HepG2 (cell line): Measurements from ENCODE around the gene SERHL2. TPM values are rescaled to one million over a fixed set of nuclear protein-coding genes. Genes with fewer than 3 reads are reported as not detected.

Experiments used
- ATAC-seq: fragments of 200-7000 bp; cut with Tn5 transposase; 3 replicates; pipeline ENCODE4 v1.9.1; 2020; ENCODE audit warnings: mild to moderate bottlenecking, moderate library complexity
- BruUV-seq: library from RNA; stranded (reverse); fragments of 400-500 nt; replicated peaks from 2 replicates; lab custom pipeline; 2021; lab: Mats Ljungman, UMichigan
- CTCF ChIA-PET: fragments of 300-600 bp; formaldehyde crosslinking; extraction: SDS; loops from one replicate; lab custom pipeline; 2021; ENCODE audit warnings: low total read pairs, inconsistent platforms, low intra/inter-chr PET ratio; lab: Yijun Ruan, JAX
- POLR2A ChIA-PET: fragments of 350-600 bp; sonication (Branson Sonifier 250); formaldehyde crosslinking; loops from one replicate; lab custom pipeline; 2020; ENCODE audit warnings: antibody characterized with exemption, inconsistent platforms; lab: Yijun Ruan, JAX
- DNase-seq: peaks from one replicate; pipeline ENCODE4 v3.0.0-alpha.2; 2015; ENCODE audit warnings: low spot score
- FAIRE-seq: peaks from 3 replicates; lab custom pipeline; 2011; peaks lifted over from hg19 to GRCh38; lab: Jason Lieb, UNC
- H2AFZ ChIP-seq: one replicate; pipeline ENCODE4 v1.6.1; 2011; ENCODE audit warnings: low read length, inconsistent platforms
- H3K27ac ChIP-seq: fragments of 300-600 bp; 3 replicates; pipeline ENCODE4 v1.8.0; 2011; ENCODE audit warnings: mixed run types, mild to moderate bottlenecking, mixed read lengths, low read length, inconsistent platforms; ENCODE audit not compliant: insufficient read depth; ENCODE audit errors: extremely low read length
- H3K27me3 ChIP-seq, 2 experiments: fragments of 200-600 bp in 1 of 2; 2 replicates in 1 of 2; 3 replicates in 1 of 2; pipeline versions ENCODE4 v1.6.0 to v1.8.0; 2011; ENCODE audit warnings: low read length in 2 of 2, mild to moderate bottlenecking in 2 of 2, moderate library complexity in 2 of 2, inconsistent platforms in 1 of 2; ENCODE audit not compliant: insufficient read depth in 2 of 2, control insufficient read depth in 1 of 2
- H3K36me3 ChIP-seq, 2 experiments: fragments of 200-600 bp in 1 of 2; replicated peaks in 1 of 2; 2 replicates in 1 of 2; 3 replicates in 1 of 2; pipeline versions ENCODE4 v1.5.1 to v1.8.0; 2011; ENCODE audit warnings: low read length in 2 of 2, inconsistent platforms in 1 of 2; ENCODE audit not compliant: insufficient read depth in 2 of 2, control insufficient read depth in 1 of 2
- H3K4me1 ChIP-seq: 2 replicates; pipeline ENCODE4 v1.5.1; 2012; ENCODE audit warnings: low read length, inconsistent platforms; ENCODE audit not compliant: insufficient read depth
- H3K4me2 ChIP-seq: 2 replicates; pipeline ENCODE4 v1.6.0; 2011; ENCODE audit warnings: low read depth, low read length, inconsistent platforms
- H3K4me3 ChIP-seq, 3 experiments: fragments of 200-600 bp in 1 of 3; sonication (generic), shearing (Covaris generic) in 1 of 3; replicated peaks in 1 of 3; 2 replicates each; pipeline ENCODE4 v1.5.1; 2011 to 2016; ENCODE audit warnings: low read length in 3 of 3, inconsistent platforms in 2 of 3, low read depth in 2 of 3, mild to moderate bottlenecking in 2 of 3, control low read depth in 1 of 3, mixed read lengths in 1 of 3; ENCODE audit not compliant: insufficient read depth in 1 of 3
- H3K79me2 ChIP-seq: one replicate; pipeline ENCODE4 v1.6.1; 2011; ENCODE audit warnings: low read length, inconsistent platforms; ENCODE audit not compliant: insufficient read depth
- H3K9ac ChIP-seq: 2 replicates; pipeline ENCODE4 v1.6.0; 2011; ENCODE audit warnings: mild to moderate bottlenecking, low read depth, low read length, inconsistent platforms; ENCODE audit not compliant: insufficient read depth
- H3K9me3 ChIP-seq: 2 replicates; pipeline ENCODE4 v1.5.1; 2012; ENCODE audit warnings: mild to moderate bottlenecking, low read length
- H4K20me1 ChIP-seq: 2 replicates; pipeline ENCODE4 v1.6.0; 2011; ENCODE audit warnings: inconsistent platforms, mild to moderate bottlenecking, low read length, moderate library complexity; ENCODE audit not compliant: insufficient read depth
- ARNT ChIP-seq: fragments of 450-650 bp; IDR thresholded peaks from 2 replicates; pipeline ENCODE4 v1.6.1; 2017
- CEBPG ChIP-seq: IDR thresholded peaks from 2 replicates; pipeline ENCODE4 v1.6.1; 2016
- EZH2 ChIP-seq: conservative IDR thresholded peaks from 2 replicates; pipeline ENCODE4 v1.6.1; 2012; ENCODE audit warnings: mild to moderate bottlenecking, low read depth, low read length, moderate library complexity
- KLF13 ChIP-seq: sonication (generic); formaldehyde crosslinking; IDR thresholded peaks from 2 replicates; pipeline ENCODE4 v1.4.0; 2020; ENCODE audit warnings: mild to moderate bottlenecking, missing genetic modification reagents
- RARG ChIP-seq: sonication (generic); formaldehyde crosslinking; IDR thresholded peaks from 2 replicates; pipeline ENCODE4 v1.4.0; 2020; ENCODE audit warnings: low read depth, mild to moderate bottlenecking, missing genetic modification reagents
- ZNF746 ChIP-seq: sonication (generic); formaldehyde crosslinking; IDR thresholded peaks from 2 replicates; pipeline ENCODE4 v1.8.0; 2022; ENCODE audit warnings: mild to moderate bottlenecking, missing genetic modification reagents
- ZNF749 ChIP-seq: sonication (generic); formaldehyde crosslinking; IDR thresholded peaks from 2 replicates; pipeline ENCODE4 v1.8.0; 2022; ENCODE audit warnings: mild to moderate bottlenecking, missing genetic modification reagents, moderate library complexity, borderline replicate concordance
- ZNF773 ChIP-seq: sonication (generic); formaldehyde crosslinking; IDR thresholded peaks from 2 replicates; pipeline ENCODE4 v1.4.0; 2020; ENCODE audit warnings: missing genetic modification reagents, borderline replicate concordance
- ZNF780A ChIP-seq: sonication (generic); formaldehyde crosslinking; IDR thresholded peaks from 2 replicates; pipeline ENCODE4 v1.8.0; 2022; ENCODE audit warnings: mild to moderate bottlenecking, missing genetic modification reagents, moderate library complexity
- ZNF878 ChIP-seq: sonication (generic); formaldehyde crosslinking; IDR thresholded peaks from 2 replicates; pipeline ENCODE4 v1.8.1; 2023; ENCODE audit warnings: mild to moderate bottlenecking, missing genetic modification reagents, moderate library complexity
- WGBS: methylation state at CpG from one replicate; pipeline ENCODE4 v1.1.6; 2017; ENCODE audit warnings: low lambda C conversion rate; 5-methylcytosine and 5-hydroxymethylcytosine counted together
- in situ Hi-C: cut with HindIII; loops from 2 replicates; pipeline ENCODE4 v1.10.0; 2017; ENCODE audit warnings: low pct_unique_long_range_greater_than_20kb; ENCODE audit not compliant: extremely low pct_ligation_motif_present
- intact Hi-C: fragments of 100-400 bp; cut with micrococcal nuclease; formaldehyde crosslinking; loops from one replicate; pipeline ENCODE4 v1.10.0; 2022; ENCODE audit not compliant: unreplicated experiment
- polyA plus RNA-seq, 8 experiments: library from polyadenylated mRNA; depleted of rRNA in 3 of 8; stranded (reverse) in 7 of 8; unstranded in 1 of 8; fragments of >200 nt; fragmentation: Illumina TruSeq in 4 of 8; extraction: Trizol in 4 of 8; gene quantifications; 2 replicates each; pipeline versions ENCODE4 v1.2.1 to v1.2.3, GENCODE V29; 2011 to 2016; ENCODE audit warnings: low read depth in 4 of 8, missing spikeins in 1 of 8, mixed read lengths in 1 of 8; ENCODE audit not compliant: insufficient read depth in 1 of 8
- total RNA-seq, 5 experiments: library from RNA; depleted of rRNA; stranded (reverse); fragments of >200 nt; fragmentation: Illumina TruSeq; extraction: Trizol; gene quantifications; 2 replicates each; pipeline ENCODE4 v1.2.3, GENCODE V29; 2016; ENCODE audit warnings: low read depth in 1 of 5
- TF ChIP-seq, protein P1 (sequence below): fragments of 450-650 bp; IDR thresholded peaks from 2 replicates; pipeline ENCODE4 v1.6.1; 2017
- TF ChIP-seq, protein P2 (sequence below), 2 experiments: fragments of 450-650 bp in 1 of 2; sonication (generic) in 1 of 2; formaldehyde crosslinking; IDR thresholded peaks; 2 replicates each; pipeline versions ENCODE4 v1.5.0 to v1.8.0; 2020 to 2022; ENCODE audit warnings: mild to moderate bottlenecking in 1 of 2, missing genetic modification reagents in 1 of 2

SERHL2 gene
- total and polyA plus RNA-seq, 2 of the 13 experiments (the other 11 are each of a cell fraction or from before 2014, with no cell fraction given), result 1.0 to 1.8 TPM

GRCh38 chr22:42585096-42585495 is 31.3 kb downstream of the SERHL2 start:
- Histone ChIP-seq H3K9me3 (no peaks in the 10 kb centered on the region), H3K79me2 (peaks cover 8% of the 10 kb centered on the region), H3K4me2 (no peak overlapping the region), H4K20me1 (no peaks in the 10 kb centered on the region), H2AFZ (no peak overlapping the region), H3K27me3 (no peaks in the 10 kb centered on the region), H3K4me3 (no peak overlapping the region), H3K4me1 (peaks cover 6% of the 10 kb centered on the region), H3K36me3 (peaks cover 25 to 55% of the 10 kb centered on the region in 2 experiments), H3K27ac (no peak overlapping the region), H3K9ac (no peak overlapping the region)
- no TSS peak for BruUV-seq
- in situ Hi-C loops, result no loop called here
- 98% methylated on average over 6 of the region's 8 CpGs for WGBS
- ChIA-PET CTCF (no interaction called here), POLR2A (no interaction called here)
- FAIRE-seq (no peak), DNase-seq (no peak), ATAC-seq (no peak)
- no peak for TF ChIP-seq CEBPG (CRISPR knock-in tag)
- no peak for TF ChIP-seq ZNF749 (CRISPR knock-in tag)
- TF ChIP-seq ZNF746 (CRISPR knock-in tag), result no peak
- TF ChIP-seq, protein P1, sequence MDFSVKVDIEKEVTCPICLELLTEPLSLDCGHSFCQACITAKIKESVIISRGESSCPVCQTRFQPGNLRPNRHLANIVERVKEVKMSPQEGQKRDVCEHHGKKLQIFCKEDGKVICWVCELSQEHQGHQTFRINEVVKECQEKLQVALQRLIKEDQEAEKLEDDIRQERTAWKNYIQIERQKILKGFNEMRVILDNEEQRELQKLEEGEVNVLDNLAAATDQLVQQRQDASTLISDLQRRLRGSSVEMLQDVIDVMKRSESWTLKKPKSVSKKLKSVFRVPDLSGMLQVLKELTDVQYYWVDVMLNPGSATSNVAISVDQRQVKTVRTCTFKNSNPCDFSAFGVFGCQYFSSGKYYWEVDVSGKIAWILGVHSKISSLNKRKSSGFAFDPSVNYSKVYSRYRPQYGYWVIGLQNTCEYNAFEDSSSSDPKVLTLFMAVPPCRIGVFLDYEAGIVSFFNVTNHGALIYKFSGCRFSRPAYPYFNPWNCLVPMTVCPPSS, result no peak
- TF ChIP-seq ZNF780A, result no peak
- no peak for TF ChIP-seq KLF13 (CRISPR knock-in tag)
- TF ChIP-seq EZH2, result no peak
- TF ChIP-seq, protein P2, sequence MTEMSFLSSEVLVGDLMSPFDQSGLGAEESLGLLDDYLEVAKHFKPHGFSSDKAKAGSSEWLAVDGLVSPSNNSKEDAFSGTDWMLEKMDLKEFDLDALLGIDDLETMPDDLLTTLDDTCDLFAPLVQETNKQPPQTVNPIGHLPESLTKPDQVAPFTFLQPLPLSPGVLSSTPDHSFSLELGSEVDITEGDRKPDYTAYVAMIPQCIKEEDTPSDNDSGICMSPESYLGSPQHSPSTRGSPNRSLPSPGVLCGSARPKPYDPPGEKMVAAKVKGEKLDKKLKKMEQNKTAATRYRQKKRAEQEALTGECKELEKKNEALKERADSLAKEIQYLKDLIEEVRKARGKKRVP (CRISPR knock-in tag; IDR thresholded peaks at IDR 0.05), result no peak
- no peak for TF ChIP-seq RARG
- no peak for TF ChIP-seq ZNF878 (CRISPR knock-in tag)
- no peak for TF ChIP-seq ZNF773 (CRISPR knock-in tag)
- no peak for TF ChIP-seq ARNT
- intact Hi-C loops, result no loop called here
